Upper lobe of right lung (tissue), 1 donor: ENCODE results near the gene KRT75. TPM values are rescaled to one million over a fixed set of nuclear protein-coding genes. Genes with fewer than 3 reads are reported as not detected.
"Not testable (repeated sequence)": the region's sequence is repeated elsewhere in the genome, so short reads cannot be mapped to it uniquely, and the experiment has no call there.

Experiments used
- ATAC-seq: fragments of 200-7000 bp; cut with Tn5 transposase; one replicate; pipeline ENCODE4 v1.9.1; 2020; ENCODE audit warnings: mild to moderate bottlenecking, moderate library complexity
- DNase-seq: peaks from one replicate; pipeline ENCODE4 v3.0.0-alpha.2; 2020
- H3K27ac ChIP-seq: fragments of 200-600 bp; one replicate; pipeline ENCODE4 v1.8.0; 2022
- H3K27me3 ChIP-seq: fragments of 200-600 bp; one replicate; pipeline ENCODE4 v1.8.0; 2022; ENCODE audit warnings: mild to moderate bottlenecking
- H3K36me3 ChIP-seq: fragments of 200-600 bp; one replicate; pipeline ENCODE4 v1.8.0; 2022
- H3K4me1 ChIP-seq: fragments of 200-600 bp; one replicate; pipeline ENCODE4 v1.8.0; 2022
- H3K4me3 ChIP-seq: fragments of 200-600 bp; one replicate; pipeline ENCODE4 v1.8.0; 2022; ENCODE audit warnings: mild to moderate bottlenecking
- H3K9me3 ChIP-seq: fragments of 200-600 bp; one replicate; pipeline ENCODE4 v1.8.0; 2022
- intact Hi-C: fragments of 100-400 bp; cut with DNase I; formaldehyde crosslinking; loops from one replicate; pipeline ENCODE4 v1.11.0; 2022
- total RNA-seq: library from RNA; stranded (reverse); fragmentation: NEBNext Ultra II Directional; extraction: Animal tissue kit (Norgen Biotek cat#: 25700); gene quantifications from one replicate; pipeline ENCODE4 v1.2.1, GENCODE V29; 2021
- TF ChIP-seq, protein P1 (sequence below): fragments of 200-600 bp; IDR thresholded peaks from one replicate; pipeline ENCODE4 v1.8.0; 2022; ENCODE audit warnings: antibody characterized with exemption
- donor health status: DM: no; HTN: yes; CAD: no; lungs with severe emphysema.

Gene KRT75
- total RNA-seq, 1 donor from 2014 or later = not detected

DNA sequence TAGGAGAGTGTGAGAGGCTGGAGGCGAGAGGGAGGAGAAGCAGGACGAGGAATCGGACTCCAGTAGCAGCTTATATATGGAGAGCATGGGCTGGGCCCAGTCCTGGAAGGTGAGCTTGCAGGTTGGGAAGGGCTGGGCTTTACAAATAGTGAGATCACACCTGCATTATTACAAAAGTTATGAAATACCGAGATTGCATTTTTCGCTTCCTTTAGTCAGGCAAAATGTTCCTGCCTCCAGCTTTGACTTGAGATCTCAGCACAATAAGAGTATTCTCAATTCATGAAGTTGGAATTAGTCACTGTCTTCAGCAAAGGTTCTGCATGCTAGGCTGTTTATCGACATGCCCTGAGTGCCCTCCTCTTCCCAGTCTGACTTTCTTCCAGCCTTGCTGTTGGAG, 17.9 kb upstream of the KRT75 start, which contains the start of gene KRT6B:
Gene KRT6B (minus strand): TSS at position 46 of the 400 bp plus-strand sequence. CDS start 68 bp downstream, outside the sequence.
- Histone ChIP-seq H3K9me3 (no peaks in the 10 kb centered on the region), H3K4me3 (no peak within 1 kb of the TSS), H3K36me3 (no peaks in the 10 kb centered on the region), H3K4me1 (no peaks in the 10 kb centered on the region), H3K27ac (no peak within 1 kb of the TSS), H3K27me3 (no peaks in the 10 kb centered on the region)
- ATAC-seq = no peak
- DNase-seq = no peak
- TF ChIP-seq, protein P1, sequence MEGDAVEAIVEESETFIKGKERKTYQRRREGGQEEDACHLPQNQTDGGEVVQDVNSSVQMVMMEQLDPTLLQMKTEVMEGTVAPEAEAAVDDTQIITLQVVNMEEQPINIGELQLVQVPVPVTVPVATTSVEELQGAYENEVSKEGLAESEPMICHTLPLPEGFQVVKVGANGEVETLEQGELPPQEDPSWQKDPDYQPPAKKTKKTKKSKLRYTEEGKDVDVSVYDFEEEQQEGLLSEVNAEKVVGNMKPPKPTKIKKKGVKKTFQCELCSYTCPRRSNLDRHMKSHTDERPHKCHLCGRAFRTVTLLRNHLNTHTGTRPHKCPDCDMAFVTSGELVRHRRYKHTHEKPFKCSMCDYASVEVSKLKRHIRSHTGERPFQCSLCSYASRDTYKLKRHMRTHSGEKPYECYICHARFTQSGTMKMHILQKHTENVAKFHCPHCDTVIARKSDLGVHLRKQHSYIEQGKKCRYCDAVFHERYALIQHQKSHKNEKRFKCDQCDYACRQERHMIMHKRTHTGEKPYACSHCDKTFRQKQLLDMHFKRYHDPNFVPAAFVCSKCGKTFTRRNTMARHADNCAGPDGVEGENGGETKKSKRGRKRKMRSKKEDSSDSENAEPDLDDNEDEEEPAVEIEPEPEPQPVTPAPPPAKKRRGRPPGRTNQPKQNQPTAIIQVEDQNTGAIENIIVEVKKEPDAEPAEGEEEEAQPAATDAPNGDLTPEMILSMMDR = no peak
- intact Hi-C loops = no loop called here

DNA sequence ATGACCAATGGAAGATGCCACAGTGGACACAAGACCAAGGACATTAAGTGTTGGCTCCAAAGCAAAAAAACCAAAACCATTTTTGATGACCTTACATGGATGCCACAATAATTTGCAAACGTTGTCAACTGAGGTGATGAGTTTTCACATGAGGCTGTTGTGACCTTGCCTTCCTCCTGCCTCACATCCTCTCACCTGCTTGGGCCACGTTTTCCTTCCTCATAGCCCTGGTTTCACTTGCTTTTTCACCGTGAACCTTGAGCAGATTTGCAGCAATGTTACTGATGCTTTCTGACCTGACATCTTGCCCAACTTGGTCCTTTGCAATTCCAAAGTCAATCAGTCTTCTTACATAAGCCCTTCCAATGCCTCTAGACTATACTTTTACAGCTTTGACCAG, 14.1 kb upstream of the KRT75 start:
- ATAC-seq (no peak), DNase-seq (no peak)
- Histone ChIP-seq H3K4me1 (no peaks in the 10 kb centered on the region), H3K27me3 (no peaks in the 10 kb centered on the region), H3K36me3 (no peaks in the 10 kb centered on the region), H3K4me3 (no peak overlapping the region), H3K27ac (no peak overlapping the region), H3K9me3 (no peaks in the 10 kb centered on the region)
- intact Hi-C loops = no loop called here
- TF ChIP-seq, protein P1 = no peak

DNA sequence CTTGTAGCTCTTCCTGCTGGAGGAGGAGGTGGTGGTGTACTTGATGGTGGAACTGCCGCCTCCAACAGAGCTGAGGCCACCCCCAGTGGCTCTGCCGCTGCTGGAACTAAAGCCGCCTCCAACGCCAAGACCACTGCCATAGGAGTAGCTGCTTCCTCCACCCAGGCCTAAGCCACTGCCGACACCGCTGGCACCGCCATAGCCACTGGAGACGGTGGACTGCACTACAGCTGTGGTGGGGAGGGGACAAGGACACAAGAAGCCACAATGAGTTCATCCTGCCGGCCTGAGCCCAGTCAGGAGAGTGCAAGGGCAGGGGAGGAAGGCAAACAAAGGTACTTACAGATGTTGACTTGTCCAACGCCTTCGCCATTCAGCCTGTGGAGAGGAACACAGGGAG, 13.0 kb upstream of the KRT75 start:
- ATAC-seq, intact Hi-C loops, H3K27ac ChIP-seq: not testable (repeated sequence)

DNA sequence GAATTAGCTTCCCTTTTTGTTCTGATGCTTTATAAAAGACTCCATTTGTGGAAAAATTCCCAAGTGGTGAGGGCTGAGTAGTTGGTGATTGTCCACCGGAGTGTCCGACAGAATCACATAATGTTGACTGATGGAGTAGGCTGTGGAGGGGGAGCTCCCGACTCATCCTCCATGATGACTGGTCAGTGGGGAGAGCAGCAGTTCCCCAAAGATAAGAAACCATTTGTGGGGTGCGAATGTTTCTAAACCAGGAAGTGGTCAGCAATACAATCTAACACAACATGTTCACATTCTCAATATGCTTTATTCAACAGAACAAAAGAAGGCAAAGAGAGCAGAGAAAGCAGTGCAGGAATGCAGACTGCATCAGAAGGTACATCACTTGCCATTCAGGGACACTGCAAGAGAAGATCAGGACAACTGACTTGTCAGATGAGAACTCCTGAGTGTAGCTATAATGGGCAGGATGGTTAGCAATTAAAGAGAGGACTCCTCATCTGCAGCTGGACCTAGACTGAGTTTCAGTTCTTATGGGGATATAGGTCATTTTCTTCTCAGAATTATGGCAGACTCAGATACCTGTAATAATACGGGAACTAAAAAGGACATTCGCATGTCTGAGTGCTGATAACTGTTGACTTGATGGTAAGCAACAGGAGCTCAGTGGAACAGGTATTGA, 12.3 kb upstream of the KRT75 start:
- TF ChIP-seq, protein P1 = no peak
- DNase-seq = no peak
- H3K4me1 ChIP-seq = no peaks in the 10 kb centered on the region

More for the DNA sequence above, 13.0 kb upstream of the KRT75 start:
- H3K27me3 ChIP-seq, DNase-seq, H3K36me3 ChIP-seq, H3K9me3 ChIP-seq, H3K4me3 ChIP-seq, H3K4me1 ChIP-seq: not testable (repeated sequence)

DNA sequence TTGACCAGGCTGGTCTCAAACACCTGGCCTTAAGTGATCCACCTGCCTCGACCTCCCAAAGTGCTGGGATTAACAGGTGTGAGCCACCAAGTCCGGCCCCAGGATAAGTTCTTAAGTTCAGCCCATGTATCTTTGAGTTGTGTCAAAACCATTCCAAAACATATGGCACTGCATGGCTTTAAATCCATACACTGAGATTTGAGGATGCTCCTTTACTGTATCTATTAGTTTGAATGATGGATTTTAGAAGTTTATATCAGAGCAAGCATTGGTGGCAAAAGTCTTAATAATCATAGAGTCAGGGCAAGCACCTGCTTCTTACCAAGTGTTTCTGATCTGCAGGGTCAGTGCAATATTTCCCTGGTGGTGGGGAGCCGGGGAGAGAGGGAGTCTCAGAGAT, 11.7 kb upstream of the KRT75 start:
- DNase-seq = no peak
- peaks cover 8% of the 10 kb centered on the region for H3K27me3 ChIP-seq
- no peaks in the 10 kb centered on the region for H3K9me3 ChIP-seq
- no peaks in the 10 kb centered on the region for H3K4me1 ChIP-seq
- H3K36me3 ChIP-seq = no peaks in the 10 kb centered on the region
- no peak for ATAC-seq
- H3K27ac ChIP-seq = no peak overlapping the region
- H3K4me3 ChIP-seq = no peak overlapping the region
- intact Hi-C loops = no loop called here
- TF ChIP-seq, protein P1 = no peak

More for the DNA sequence above, 12.3 kb upstream of the KRT75 start:
- no peaks in the 10 kb centered on the region for H3K36me3 ChIP-seq
- H3K27me3 ChIP-seq = peaks cover 2% of the 10 kb centered on the region
- no peak overlapping the region for H3K4me3 ChIP-seq
- intact Hi-C loops = no loop called here
- no peak for ATAC-seq
- no peaks in the 10 kb centered on the region for H3K9me3 ChIP-seq
- H3K27ac ChIP-seq = no peak overlapping the region

DNA sequence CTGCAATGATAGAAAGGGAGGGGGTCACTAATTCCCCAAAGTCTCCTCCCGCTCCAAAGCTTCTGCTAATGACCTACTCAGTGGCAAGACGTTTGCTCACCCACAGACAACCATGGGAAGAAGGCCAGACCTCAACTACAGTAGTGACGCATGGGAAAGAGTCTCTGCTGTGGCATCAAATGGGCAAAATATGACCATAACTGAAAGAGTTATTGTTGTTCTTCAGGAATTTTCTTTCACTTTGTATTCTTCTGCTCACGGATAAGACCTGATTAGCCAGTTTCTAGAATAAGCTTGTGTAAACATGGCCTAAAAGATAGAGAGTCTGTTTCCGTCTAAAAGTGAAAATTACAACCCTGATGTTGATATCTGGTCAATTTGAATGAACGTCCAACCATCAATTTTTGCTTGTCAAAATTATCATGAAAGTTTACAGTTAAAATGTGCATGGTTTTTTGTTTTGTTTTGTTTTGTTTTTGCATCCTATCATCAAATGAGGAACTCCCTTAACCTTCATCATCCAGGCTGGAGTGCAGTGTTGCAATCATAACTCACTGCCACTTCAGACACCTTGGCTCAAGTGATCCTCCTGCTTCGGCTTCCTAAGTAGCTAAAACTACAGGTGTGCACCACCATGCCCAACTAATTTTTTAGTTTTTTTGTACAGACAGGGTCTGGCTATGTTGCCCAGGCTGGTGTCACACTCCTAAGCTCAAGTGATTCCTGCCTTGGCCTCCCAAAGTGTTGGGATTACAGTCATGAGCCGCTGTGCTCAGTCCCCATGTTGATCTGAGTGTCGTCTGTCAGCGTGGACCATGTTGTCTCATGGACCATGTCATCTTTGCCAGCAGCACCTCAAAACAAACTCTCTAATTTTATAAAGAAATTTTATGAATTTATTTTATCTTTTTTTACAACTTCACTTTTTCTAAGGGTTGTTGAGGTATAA, 10.8 kb upstream of the KRT75 start:
- no peak for DNase-seq
- ATAC-seq = no peak

More for the DNA sequence above, 10.8 kb upstream of the KRT75 start:
- Histone ChIP-seq H3K27me3 (peaks cover 14% of the 10 kb centered on the region), H3K4me1 (no peaks in the 10 kb centered on the region), H3K9me3 (no peaks in the 10 kb centered on the region), H3K4me3 (no peak overlapping the region), H3K36me3 (no peaks in the 10 kb centered on the region), H3K27ac (no peak overlapping the region)
- TF ChIP-seq, protein P1 = no peak
- intact Hi-C loops = no loop called here
